HL-60 (cell line): ENCODE results near the gene PHF21B.

Experiments used
- DNase-seq, 2 experiments: peaks; one replicate each; pipeline ENCODE4 v3.0.0-alpha.2; 2010 to 2020; ENCODE audit warnings: low read depth in 1 of 2, low spot score in 1 of 2
- H3K27ac ChIP-seq: fragments of 250-450 bp; sonication (Bioruptor Pico); replicated peaks from 2 replicates; pipeline ENCODE4 v1.5.1; 2020; ENCODE audit warnings: mild to moderate bottlenecking, moderate library complexity
- H3K27me3 ChIP-seq: fragments of 250-450 bp; sonication (Bioruptor Pico); 2 replicates; pipeline ENCODE4 v1.5.1; 2021; ENCODE audit warnings: mild to moderate bottlenecking, moderate library complexity; ENCODE audit not compliant: insufficient read depth, poor library complexity, severe bottlenecking
- H3K4me3 ChIP-seq: replicated peaks from 2 replicates; pipeline ENCODE4 v1.5.1; 2011; ENCODE audit warnings: mild to moderate bottlenecking, control low read depth, low read length; ENCODE audit not compliant: insufficient read depth
- GABPA ChIP-seq: IDR thresholded peaks from 2 replicates; pipeline ENCODE4 v1.6.1; 2012; ENCODE audit warnings: low read depth
- POLR2AphosphoS5 ChIP-seq: IDR thresholded peaks from 2 replicates; pipeline ENCODE4 v1.6.1; 2012; ENCODE audit warnings: low read depth
- SPI1 ChIP-seq: IDR thresholded peaks from 2 replicates; pipeline ENCODE4 v1.6.1; 2012; ENCODE audit warnings: low read depth, mild to moderate bottlenecking, borderline replicate concordance
- TF ChIP-seq, protein P1 (sequence below): IDR thresholded peaks from 2 replicates; pipeline ENCODE4 v1.6.1; 2012; ENCODE audit warnings: low read depth; ENCODE audit not compliant: insufficient replicate concordance
- TF ChIP-seq, protein P2 (sequence below): IDR thresholded peaks from one replicate; pipeline ENCODE4 v1.5.1; 2011; ENCODE audit warnings: low read length, control low read depth, inconsistent platforms; ENCODE audit not compliant: insufficient read depth

The PHF21B gene

DNA sequence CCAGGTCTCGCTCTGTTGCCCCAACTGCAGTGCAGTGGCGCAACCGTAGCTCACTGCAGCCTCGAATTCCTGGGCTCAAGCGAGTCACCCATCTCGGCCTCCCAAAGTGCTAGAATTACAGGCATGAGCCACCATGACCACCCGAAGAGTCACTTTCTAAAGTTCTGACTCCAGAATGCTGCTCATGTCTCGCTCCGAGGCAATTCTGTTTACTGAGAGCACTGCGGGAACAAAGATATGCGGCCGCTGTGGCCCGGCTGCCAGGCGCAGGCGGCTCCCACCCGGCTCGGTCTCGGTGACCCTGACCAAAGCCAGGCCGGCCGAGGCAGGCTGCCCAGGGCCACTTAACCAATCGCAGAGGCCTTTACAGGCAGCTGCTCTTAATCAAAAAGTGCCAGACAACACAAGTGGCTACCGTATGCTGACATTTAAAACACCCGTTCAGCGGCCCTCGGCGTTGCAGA lies 78.7 kb downstream of the PHF21B start:
- H3K27me3 ChIP-seq = no peaks in the 10 kb centered on the region
- TF ChIP-seq SPI1 = no peak
- TF ChIP-seq, protein P1, sequence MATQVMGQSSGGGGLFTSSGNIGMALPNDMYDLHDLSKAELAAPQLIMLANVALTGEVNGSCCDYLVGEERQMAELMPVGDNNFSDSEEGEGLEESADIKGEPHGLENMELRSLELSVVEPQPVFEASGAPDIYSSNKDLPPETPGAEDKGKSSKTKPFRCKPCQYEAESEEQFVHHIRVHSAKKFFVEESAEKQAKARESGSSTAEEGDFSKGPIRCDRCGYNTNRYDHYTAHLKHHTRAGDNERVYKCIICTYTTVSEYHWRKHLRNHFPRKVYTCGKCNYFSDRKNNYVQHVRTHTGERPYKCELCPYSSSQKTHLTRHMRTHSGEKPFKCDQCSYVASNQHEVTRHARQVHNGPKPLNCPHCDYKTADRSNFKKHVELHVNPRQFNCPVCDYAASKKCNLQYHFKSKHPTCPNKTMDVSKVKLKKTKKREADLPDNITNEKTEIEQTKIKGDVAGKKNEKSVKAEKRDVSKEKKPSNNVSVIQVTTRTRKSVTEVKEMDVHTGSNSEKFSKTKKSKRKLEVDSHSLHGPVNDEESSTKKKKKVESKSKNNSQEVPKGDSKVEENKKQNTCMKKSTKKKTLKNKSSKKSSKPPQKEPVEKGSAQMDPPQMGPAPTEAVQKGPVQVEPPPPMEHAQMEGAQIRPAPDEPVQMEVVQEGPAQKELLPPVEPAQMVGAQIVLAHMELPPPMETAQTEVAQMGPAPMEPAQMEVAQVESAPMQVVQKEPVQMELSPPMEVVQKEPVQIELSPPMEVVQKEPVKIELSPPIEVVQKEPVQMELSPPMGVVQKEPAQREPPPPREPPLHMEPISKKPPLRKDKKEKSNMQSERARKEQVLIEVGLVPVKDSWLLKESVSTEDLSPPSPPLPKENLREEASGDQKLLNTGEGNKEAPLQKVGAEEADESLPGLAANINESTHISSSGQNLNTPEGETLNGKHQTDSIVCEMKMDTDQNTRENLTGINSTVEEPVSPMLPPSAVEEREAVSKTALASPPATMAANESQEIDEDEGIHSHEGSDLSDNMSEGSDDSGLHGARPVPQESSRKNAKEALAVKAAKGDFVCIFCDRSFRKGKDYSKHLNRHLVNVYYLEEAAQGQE = no peak
- TF ChIP-seq GABPA = no peak
- TF ChIP-seq, protein P2, sequence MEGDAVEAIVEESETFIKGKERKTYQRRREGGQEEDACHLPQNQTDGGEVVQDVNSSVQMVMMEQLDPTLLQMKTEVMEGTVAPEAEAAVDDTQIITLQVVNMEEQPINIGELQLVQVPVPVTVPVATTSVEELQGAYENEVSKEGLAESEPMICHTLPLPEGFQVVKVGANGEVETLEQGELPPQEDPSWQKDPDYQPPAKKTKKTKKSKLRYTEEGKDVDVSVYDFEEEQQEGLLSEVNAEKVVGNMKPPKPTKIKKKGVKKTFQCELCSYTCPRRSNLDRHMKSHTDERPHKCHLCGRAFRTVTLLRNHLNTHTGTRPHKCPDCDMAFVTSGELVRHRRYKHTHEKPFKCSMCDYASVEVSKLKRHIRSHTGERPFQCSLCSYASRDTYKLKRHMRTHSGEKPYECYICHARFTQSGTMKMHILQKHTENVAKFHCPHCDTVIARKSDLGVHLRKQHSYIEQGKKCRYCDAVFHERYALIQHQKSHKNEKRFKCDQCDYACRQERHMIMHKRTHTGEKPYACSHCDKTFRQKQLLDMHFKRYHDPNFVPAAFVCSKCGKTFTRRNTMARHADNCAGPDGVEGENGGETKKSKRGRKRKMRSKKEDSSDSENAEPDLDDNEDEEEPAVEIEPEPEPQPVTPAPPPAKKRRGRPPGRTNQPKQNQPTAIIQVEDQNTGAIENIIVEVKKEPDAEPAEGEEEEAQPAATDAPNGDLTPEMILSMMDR = no peak
- TF ChIP-seq POLR2AphosphoS5 = no peak
- H3K27ac ChIP-seq = no peak overlapping the region
- no peak for DNase-seq
- no peak overlapping the region for H3K4me3 ChIP-seq

DNA sequence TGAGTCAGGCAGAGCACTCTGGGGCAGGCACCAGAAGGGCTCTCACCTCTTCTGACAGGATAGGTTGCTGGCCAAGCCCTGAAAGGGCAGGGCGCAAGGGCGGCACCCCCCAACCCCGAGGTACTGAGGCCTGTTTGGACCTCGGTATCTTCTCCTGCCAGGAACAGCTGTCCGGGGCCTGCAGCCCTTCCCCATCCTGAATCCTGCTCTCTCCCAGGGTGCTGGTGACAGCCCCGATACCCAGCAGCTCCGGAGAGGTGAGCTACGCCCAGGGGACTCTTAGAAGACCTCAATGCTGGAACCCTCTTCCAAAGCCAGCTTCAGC lies 79.1 kb downstream of the PHF21B start:
- DNase-seq = no peak
- no peak overlapping the region for H3K4me3 ChIP-seq
- TF ChIP-seq SPI1 = no peak
- TF ChIP-seq, protein P1 = no peak
- no peak for TF ChIP-seq GABPA
- TF ChIP-seq POLR2AphosphoS5 = no peak
- TF ChIP-seq, protein P2 = no peak
- no peak overlapping the region for H3K27ac ChIP-seq
- no peaks in the 10 kb centered on the region for H3K27me3 ChIP-seq

DNA sequence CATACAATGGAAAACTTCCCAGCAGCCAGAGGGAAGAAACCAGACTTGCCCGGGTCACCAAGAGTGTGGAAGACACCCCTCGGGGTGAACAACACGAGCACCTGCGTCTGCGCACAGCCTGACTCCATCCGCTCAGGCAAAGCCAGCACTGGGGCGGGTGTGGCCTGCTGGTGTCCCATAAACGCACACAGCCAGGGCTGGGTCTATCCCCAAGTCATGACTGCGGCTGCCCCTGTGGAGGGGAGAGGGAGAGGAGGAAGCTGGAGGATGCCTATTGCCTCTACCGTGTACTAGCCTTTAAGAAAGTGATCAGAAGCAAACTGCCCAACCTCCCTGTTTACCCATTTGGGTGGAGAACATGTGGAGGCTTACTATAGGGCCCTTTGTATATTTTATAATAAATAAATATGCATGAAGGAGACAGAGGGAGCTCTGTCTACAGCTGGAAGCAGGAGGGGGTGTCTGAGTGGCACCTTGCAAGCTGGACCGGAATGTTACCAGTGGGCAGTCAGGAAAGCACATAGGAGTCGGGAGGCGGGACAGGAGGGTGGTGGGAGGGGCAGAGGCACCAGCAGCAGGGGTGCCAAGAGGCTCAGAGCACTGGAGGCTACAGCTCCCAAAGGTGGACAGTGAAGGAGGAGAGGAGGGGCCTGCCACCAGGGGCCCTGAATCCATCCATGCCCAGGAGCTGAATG lies 79.6 kb downstream of the PHF21B start:
- TF ChIP-seq, protein P2 = no peak
- TF ChIP-seq GABPA (no peak), SPI1 (no peak), POLR2AphosphoS5 (no peak)
- TF ChIP-seq, protein P1 = no peak
- DNase-seq = no peak
- no peak overlapping the region for H3K4me3 ChIP-seq
- H3K27ac ChIP-seq = no peak overlapping the region
- no peaks in the 10 kb centered on the region for H3K27me3 ChIP-seq
